Right renal cortex interstitium (tissue), 3 donors: ENCODE data around the gene ARHGAP22. TPM values are rescaled to one million over a fixed set of nuclear protein-coding genes. Genes with fewer than 3 reads are reported as not detected.

Source experiments
- DNase-seq, 3 donors: peaks; one replicate each; pipeline ENCODE4 v3.0.0-alpha.2; 2013; ENCODE audit warnings: low read depth in 3 of 3, low spot score in 2 of 3
- polyA plus RNA-seq, 3 donors: library from polyadenylated mRNA; unstranded; fragments of 120-200 nt; gene quantifications; one replicate each; pipeline ENCODE4 v1.2.1, GENCODE V29; 2013; ENCODE audit not compliant: insufficient read length in 3 of 3

Gene ARHGAP22
- polyA plus RNA-seq, 3 donors, result 1.1 to 1.7 (median 1.1) TPM

DNA sequence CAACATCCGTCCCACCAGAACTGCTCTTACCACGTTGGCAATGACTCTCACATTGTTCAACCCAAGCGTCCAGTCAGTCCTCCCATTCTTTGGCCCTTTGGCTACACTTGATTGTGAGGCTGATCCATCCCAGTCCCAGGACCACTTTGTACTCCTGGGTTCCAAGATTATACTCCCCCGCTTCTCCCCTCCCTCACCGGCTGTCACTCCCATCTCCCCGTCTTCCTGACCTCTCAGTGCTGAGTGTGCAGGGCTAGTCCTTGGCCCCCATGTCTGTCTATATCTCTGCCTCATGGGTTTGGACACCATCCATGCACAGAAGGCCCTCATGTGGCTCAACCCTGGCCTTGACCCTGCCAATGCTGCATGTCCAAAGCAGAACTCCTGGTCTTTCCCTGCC lies 12.5 kb downstream of the ARHGAP22 start:
- no peak for DNase-seq

DNA sequence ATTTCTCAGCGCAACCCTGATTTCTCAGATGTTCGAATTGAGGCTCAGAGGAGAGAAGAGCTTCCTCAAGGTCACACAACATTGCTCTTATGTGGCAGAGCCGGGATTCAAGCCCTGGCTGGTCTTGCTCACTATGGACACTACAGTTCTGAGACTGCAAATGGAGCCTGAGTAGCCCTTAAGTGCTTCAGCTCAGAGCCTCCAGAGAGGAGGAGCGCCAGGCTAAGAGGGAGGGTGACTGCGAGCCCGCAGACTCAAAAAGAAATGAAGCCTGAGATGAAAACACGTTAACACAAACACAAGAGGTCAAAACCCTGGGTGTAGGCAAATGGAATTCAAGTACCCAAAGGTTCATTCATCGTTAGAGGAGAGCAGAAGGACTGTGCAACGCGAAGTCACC lies 13.9 kb downstream of the ARHGAP22 start:
- no peak for DNase-seq

DNA sequence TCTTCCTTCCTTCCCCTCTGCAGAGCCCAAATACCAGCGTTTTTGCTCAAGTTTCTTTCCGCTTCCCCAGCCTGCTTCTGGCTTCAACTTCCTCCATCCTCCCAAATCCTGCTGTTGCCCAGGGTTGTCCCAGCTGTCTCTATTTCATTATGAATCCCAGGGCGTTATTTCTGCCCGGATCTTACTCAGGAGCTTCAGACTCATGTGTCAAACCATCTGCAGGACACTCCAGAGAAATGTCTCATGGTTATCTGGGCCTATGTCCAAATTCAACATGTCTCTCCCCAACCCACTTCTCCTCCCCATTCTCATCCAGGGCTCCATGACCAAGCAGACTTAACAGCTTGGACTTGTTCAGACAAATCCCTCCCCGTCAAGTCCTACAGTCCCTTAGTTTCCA lies 15.6 kb downstream of the ARHGAP22 start:
- peak in 2 of 3 donors; percentile 16 to 17 for DNase-seq

DNA sequence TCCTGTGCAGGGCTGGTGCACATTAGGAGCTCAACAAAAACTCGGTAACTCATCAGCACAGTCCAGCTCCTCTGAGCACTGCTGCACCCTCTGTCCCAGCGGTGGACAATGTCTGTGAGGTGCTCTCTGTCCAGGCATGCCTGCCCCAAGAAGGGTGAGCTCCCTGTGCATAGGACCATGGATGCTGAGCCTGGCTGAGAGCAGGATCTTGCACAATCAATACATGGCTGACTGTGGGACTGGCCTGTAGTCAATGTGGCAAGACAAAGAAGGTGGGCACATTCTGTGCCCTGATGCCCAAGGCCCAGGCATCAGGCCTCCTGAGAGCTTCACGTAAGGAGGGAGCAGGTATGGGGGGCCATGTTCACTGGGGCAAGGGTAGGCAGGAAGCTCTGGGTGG lies 17.1 kb downstream of the ARHGAP22 start:
- no peak for DNase-seq

DNA sequence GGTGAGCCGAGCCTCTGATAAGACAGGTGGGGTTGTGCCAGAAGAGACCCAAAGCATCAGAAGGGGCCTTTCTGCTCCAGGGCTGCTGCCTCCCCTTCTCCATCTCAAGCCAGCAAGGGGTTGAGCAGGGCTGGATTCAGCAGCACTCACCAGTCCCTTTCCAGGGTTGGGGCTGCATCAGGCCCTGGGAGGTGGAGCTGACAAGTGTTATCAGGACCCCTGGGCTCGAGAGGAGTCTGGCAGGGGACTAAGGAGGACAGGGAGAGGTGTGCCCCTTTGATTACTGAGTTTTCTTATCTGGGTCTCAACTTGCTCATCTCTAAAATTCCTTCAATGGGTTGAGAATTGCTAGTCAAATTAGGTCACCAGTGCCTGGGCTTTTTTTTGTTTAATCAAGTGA lies 17.8 kb downstream of the ARHGAP22 start:
- DNase-seq, result no peak

DNA sequence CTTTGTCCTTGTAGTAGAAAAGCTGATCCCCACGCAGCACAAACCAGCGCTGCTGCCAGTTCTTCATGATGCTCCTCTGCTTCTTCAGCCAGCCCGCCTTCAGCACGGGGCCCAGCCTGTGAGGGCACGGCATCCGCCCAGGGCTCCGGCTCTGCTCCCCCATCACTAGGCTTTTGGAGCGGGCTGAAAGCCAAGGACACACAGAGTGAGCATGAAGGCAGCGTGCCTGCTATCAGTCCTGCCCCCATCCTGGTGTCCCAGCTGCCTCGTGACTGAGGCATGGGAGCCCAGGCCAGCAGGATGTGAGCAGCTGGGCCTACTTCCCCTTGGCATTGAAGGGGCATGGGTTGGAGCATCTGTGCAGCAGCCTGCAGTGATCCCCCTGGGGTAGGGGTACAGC lies 21.9 kb downstream of the ARHGAP22 start:
- no peak for DNase-seq

DNA sequence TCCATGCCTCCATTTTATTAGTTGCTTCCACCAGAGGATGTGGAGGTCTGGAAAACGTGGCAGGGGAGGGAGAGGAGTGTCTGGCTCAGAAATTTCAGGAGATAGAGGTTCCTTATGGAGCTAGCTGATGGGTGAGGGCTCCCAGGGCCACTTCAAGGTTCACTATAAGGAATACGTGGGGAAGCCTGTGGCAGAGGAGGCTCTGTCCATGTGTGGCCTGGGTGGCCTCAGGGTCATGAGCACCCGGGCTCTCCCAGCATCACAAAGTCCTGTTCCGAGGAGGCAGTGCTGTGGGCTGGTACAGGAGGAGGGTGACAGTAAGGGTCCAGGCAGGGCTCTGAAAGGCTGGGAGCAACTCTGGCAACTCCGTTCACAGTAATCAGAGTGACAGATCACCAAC lies 24.6 kb downstream of the ARHGAP22 start:
- no peak for DNase-seq

DNA sequence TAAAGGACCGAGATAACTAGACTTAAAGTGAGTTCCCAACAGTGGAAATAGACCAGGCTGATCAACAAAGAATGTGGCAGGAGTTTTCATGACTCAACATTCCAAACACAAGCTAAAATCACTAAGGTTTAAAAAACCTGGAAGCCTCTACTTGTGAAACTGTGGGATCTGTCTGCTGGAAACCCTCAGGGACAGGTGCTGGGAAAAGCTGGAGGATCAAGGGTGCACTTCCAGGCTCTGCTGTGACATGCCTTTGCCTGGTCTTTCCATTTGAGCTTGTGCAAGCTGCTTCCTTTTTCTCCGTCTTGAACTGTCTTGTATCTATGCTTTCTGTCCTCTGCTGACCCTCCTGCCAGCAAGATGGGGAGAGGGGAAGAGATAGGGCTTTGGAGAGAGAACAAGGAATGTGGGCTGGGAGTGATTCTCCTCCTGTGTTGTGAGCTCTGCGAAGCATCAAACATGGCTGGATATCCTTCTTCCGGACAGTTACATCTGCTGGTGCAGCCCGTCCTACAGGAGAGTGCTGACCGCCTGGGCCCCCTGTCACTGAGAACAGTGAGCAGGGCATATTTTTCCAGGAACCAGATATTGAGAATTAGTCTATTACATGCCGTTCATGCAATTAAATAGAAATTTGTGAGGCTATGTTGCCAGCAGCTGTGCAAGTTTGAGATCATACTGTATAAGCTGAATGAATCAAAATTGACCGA lies 25.5 kb downstream of the ARHGAP22 start:
- no peak for DNase-seq

DNA sequence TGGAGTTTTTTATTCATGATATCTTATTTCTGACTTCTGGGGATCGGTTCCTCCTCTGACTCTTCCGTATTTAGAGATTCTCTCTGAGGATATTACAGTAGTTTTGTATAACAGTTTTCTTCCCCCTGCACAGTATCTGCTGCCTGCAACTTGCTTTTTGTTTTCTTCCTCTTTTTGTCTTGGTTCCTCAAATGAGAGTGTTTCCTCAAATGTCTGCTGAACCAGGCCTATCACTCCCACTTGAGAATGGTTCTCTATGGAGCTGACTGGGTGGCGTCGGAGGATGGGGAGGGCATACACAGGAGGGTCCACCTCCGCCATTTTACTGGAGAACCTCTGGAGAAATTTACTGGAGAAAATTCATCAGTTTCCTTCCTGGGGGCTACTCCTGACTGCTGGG lies 27.7 kb downstream of the ARHGAP22 start:
- no peak for DNase-seq

DNA sequence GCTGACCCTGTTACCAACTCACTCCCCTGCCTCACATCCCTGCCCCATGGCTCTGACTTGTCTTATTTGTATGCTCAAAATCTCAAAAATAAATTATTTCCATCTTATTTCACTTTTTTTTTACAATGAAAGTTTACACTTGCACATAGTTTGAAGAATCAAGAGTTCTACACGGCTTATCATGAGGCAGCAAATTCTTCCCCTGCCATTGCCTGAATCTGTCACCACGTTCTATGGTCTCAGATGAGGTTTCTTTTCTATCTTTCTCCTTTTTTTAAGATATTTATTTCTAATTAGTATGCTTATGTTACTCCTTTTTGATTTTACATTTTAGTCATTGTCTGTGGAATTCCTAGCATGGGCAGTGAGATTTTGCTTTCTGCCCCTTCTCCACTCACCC lies 28.4 kb downstream of the ARHGAP22 start:
- DNase-seq, result no peak

DNA sequence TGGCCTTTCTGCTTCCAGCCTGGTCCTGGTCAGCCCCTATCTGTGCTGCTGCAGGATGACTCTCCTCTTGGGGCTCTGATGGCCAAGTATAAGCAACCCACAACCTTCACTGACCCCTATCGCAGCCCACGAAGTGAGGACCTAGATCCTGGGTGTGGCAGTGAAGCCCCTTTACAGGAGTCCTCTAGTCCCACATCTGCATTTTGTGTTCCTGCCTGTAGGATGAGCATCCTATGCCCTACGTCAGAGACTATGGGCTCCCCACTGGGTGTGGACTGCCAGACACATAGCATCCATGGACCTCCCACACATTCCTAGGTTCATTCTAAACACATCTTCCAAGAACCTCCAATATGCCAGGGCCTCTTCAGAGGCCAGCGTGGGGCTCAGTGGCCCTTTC lies 29.0 kb downstream of the ARHGAP22 start:
- no peak for DNase-seq

DNA sequence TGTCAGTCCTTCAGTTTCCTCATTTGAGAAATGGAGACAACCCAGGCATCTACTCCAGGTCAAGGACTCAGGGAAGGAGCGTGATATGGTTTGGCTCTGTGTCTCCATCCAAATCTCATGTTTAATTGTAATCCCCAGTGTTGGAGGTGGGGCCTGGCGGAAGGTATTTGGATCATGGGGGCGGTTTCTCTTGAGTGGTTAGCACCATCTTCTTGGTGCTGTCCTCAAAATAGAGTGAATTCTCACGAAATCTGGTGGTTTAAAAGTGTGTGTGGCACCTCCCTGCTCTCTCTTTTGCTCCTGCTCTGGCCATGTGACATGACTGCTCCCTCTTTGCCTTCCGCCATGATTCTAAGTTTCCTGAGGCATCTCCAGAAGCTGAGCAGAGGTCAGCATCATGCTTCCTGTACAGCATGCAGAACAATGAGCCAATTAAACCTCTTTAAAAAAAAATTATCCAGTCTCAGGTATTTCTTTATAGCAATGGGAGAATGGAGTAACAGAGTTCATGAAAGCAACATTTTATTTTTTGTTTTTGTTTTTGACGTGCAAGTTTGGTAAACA lies 30.0 kb downstream of the ARHGAP22 start:
- no peak for DNase-seq

DNA sequence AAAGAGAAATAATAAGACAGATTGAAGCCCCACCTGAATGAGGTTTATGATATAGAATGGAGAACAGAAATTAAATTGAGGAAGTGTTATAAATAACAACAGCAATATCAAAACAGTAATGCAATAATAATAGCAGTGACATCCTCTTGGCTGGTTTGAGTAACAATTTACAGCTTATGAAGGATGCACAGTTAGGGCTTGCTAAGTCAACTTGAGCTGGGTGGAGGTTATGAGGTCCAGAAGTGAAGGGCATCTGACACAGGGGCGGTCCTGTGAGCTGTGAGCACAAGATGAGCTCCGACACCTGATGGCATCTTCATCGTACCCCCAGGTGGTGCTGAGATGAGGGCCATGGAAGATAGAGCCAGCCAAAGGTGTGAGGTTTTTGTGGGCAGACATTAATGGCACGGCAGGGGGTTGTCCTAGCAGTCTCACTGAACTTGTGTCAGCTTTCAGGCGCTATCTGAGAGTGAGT lies 30.5 kb downstream of the ARHGAP22 start:
- no peak for DNase-seq

DNA sequence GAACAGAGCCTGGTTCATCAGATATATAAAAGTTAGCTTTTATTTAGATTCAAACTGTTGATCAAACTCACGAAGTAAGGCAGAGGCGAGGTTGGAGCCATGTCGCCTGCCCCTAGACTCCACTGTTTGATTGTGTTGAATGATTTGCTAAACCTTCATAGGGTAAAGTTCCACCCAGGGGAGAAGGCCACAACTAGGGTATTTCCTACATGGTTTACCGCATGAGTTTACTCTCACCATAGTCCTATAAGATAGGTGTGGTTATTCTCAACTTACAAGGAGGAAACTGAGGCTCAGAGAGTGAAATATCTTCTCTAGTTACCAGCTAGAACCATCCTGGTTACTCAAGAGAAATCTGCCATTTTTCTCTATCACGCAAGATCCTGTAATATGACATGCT lies 31.8 kb downstream of the ARHGAP22 start:
- no peak for DNase-seq

DNA sequence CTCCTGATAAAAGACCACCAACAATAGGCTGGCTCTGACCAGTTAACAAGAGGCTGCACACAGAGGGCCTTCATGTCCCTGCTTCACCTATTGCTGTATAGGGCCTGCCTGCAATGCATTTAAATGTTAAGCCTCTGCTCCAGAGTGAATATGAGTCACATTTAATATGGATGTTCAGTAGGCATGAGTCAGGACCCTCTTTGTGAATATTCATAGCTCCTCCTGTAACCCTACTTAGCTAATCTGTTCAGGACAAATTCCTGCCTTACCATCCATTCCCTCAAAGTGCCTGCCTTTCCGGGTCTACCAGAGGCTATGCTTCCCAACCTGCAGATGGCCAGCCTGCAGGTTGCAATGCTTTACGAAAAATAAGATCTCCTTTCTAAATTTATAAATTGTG lies 32.5 kb downstream of the ARHGAP22 start:
- DNase-seq, result no peak

DNA sequence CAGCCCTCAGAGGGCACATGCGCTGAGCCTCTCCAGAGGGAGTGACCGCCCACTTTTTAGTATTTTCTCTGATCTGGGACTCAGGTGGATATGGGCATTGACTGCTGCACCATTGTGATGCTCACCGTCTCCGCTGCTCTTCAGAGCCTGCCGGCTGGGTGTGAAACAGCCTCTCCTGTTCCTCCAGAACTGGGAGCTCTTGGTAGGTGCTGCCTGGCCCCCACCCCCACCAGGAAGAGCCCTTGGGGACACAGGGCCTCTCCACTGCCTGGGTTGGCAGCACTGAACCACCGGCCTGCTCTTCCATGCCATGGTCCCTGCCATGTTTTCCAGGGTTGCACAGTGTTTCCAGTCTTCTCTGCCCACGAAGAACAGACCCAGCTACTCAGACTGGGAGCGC lies 36.3 kb downstream of the ARHGAP22 start:
- no peak for DNase-seq

DNA sequence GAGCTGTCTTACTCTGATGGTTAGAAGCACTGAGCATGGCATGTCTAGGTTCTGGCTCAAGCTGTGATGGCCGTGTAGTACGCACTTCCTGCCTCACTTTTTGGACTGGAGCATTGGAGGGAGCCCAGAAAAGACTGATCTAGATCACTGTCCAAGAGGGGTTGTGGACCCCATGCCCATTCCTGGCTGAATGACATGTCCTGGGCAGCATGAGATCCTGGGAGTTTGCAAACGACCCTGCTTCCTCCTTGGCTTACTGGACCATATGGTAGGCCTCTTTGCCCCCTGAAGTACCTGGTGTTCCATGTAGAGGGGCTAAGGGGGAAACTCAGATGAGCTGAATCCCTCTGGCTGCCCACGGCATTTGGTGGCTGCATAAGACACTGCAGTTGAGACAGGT lies 36.7 kb downstream of the ARHGAP22 start:
- DNase-seq, result no peak

DNA sequence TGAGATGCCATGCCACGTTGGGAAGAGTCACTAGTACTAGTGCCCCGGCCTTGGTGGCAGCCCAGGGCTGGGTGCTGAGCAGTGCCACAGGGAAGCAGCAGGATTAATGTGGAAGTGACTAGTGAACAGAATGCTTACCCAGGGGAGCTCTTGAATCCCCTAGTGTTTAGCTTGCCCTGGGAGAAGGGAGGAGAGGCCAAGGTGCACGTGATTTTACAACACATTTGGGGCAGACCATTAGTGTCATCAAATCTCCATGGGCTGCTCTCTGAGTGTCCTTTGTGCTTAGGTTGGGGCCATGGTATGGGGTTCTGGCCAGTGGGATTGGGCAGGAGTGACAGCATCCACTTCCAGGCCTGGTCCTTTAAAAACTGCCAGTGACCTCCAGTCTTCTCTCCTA lies 37.5 kb downstream of the ARHGAP22 start:
- DNase-seq, result no peak

DNA sequence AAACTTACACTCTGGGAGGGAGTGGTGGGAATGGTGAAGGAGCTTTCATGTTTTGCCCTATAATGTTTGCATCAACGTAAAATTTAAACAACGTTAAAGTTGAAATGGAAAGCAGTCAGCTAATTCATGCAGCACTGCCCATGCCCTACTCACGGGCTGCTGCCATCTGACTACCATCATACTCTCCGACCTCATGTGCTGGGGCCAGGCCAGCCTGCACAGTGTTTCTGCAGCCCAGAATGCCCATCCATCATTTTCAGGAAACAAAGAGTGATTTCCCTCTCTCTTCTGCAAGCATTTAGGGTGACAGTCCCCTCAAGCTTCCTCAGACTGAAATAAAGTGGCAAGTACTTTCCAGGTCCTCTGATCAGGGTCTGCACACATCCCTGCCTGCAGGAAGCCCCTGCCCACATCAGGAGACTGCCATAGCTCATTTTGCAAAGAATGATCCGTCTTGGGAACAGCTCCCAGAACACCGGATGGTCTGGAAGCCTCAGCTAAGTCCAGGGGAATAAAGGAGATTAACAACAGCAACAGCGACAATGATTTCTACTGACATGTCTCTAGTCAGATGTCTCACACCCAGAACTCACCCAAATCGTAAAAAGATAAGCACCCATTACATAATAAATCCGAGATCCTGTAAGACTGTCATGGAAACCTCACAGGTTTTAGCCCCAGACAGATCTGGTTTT lies 40.3 kb downstream of the ARHGAP22 start:
- no peak for DNase-seq

DNA sequence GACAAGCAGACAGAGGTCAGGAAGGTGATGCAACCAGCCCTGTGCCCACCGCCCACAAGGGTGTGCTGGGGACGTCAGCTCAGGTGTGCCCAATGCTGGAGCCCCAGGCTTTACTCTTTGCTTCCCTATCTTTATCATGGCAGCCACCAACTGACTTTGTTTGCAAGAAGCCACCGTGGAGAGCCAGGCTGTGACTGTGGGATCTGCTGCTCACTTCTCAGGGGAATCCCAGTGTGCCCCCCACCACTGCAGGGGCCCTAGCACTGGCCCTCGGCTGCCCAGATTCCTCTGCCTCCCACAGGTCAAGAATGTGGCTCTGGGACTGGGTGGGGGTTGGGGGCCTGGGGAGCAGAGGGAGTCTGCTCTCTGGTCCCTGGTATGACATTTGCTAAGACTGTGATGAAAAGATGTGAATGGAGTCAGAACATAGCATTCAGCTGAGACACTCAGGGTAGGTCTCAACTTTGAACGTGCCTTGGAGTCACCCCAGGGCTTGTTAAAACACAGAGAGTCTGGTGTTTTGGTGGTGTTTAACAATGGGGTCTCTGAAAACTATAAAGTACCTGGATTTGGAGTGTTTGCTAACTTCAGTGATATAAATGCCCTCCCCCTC lies 47.3 kb downstream of the ARHGAP22 start:
- DNase-seq, result no peak

DNA sequence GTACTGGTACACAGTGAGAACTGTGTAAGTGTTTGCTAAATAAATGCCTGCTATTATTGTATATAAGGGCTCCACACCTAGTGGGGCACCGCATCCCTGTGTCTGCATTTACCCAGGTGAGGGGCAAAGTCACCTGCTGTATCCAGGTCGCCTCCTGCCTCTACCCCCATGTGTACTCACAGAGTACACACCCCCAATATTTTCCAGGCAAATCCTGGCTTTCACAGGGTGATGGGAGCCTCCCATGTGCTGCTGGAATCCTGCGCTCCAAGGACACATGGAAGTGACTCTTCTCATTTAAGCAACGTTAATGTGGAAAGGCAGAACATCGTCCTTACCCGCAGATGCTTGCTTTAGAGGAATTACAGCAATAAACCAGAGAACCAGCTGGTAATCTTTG lies 48.2 kb downstream of the ARHGAP22 start:
- DNase-seq, result no peak

DNA sequence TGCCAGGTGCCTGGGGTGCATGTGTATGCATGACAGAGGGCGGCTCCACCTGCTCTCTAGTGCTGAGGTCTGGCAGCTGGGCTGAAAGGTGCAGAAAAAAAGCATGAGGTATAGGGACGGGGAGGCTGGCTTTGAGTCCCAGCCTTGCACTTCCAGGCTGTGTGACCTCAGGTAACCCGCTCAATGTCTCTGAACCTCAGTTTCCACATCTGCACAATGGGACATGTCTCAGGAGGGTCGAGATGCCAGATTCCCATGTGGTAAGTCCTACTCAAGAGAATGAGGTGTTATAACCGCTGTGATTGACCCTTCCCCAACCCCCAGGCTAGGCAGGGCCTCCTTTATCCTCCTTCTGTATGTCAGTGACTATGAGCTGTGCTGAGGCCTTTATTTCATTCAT lies 48.8 kb downstream of the ARHGAP22 start:
- no peak for DNase-seq
